HG02870 (cell line): ENCODE results near the gene CITED2.
A peak's percentile ranks its signal among the peaks of the same experiment; 100 is the strongest.
"Not testable (repeated sequence)": the region's sequence is repeated elsewhere in the genome, so short reads cannot be mapped to it uniquely, and the experiment has no call there.

ENCODE experiments used
- ATAC-seq: cut with Tn5 transposase; IDR thresholded peaks from one replicate; pipeline ENCODE4 v1.9.1; 2021; ENCODE audit warnings: mild to moderate bottlenecking, moderate library complexity; ENCODE audit not compliant: unreplicated experiment

CITED2 gene

GRCh38 chr6:139367810-139368351, 6.6 kb downstream of the CITED2 start:
- ATAC-seq, result no peak

GRCh38 chr6:139364982-139365379, 9.5 kb downstream of the CITED2 start:
- no peak for ATAC-seq

GRCh38 chr6:139364302-139364981, 10.0 kb downstream of the CITED2 start:
- no peak for ATAC-seq

GRCh38 chr6:139363797-139364196, 10.7 kb downstream of the CITED2 start:
- not testable (repeated sequence) for ATAC-seq

GRCh38 chr6:139363123-139363522, 11.3 kb downstream of the CITED2 start:
- ATAC-seq, result not testable (repeated sequence)

GRCh38 chr6:139361211-139361610, 13.2 kb downstream of the CITED2 start:
- ATAC-seq, result no peak

- ATAC-seq, result no peak
These were observed 17.5 kb downstream of the CITED2 start for GRCh38 chr6:139356924-139357323.

GRCh38 chr6:139355777-139356445, 18.5 kb downstream of the CITED2 start:
- ATAC-seq, result no peak

- ATAC-seq, result peak; percentile 85
These were observed 19.3 kb downstream of the CITED2 start for GRCh38 chr6:139355172-139355571.

GRCh38 chr6:139354189-139354588, 20.3 kb downstream of the CITED2 start:
- ATAC-seq, result no peak

- ATAC-seq, result no peak
These were observed 24.9 kb downstream of the CITED2 start for GRCh38 chr6:139349464-139350020.

- no peak for ATAC-seq
These were observed 28.1 kb downstream of the CITED2 start for GRCh38 chr6:139346392-139346791.

- ATAC-seq, result no peak
These were observed 30.1 kb downstream of the CITED2 start for GRCh38 chr6:139344186-139344963.

- no peak for ATAC-seq
These were observed 31.2 kb downstream of the CITED2 start for GRCh38 chr6:139343052-139343750.

GRCh38 chr6:139341060-139341459, 33.4 kb downstream of the CITED2 start:
- no peak for ATAC-seq

GRCh38 chr6:139338795-139339194, 35.7 kb downstream of the CITED2 start:
- no peak for ATAC-seq

GRCh38 chr6:139337830-139338229, 36.6 kb downstream of the CITED2 start:
- ATAC-seq, result no peak

GRCh38 chr6:139337001-139337400, 37.4 kb downstream of the CITED2 start:
- no peak for ATAC-seq

GRCh38 chr6:139336488-139336887, 38.0 kb downstream of the CITED2 start:
- no peak for ATAC-seq

- ATAC-seq, result no peak
These were observed 38.8 kb downstream of the CITED2 start for GRCh38 chr6:139335447-139336210.
